RPMI8226 (cell line): ENCODE data around the gene CUL4B.
"Not testable (repeated sequence)": the region's sequence is repeated elsewhere in the genome, so short reads cannot be mapped to it uniquely, and the experiment has no call there.

Source experiments
- DNase-seq: peaks from one replicate; pipeline ENCODE4 v3.0.0-alpha.2; 2015

CUL4B gene

GRCh38 chrX:120517936-120518335 is 42.8 kb downstream of the CUL4B start:
- no peak for DNase-seq

DNA sequence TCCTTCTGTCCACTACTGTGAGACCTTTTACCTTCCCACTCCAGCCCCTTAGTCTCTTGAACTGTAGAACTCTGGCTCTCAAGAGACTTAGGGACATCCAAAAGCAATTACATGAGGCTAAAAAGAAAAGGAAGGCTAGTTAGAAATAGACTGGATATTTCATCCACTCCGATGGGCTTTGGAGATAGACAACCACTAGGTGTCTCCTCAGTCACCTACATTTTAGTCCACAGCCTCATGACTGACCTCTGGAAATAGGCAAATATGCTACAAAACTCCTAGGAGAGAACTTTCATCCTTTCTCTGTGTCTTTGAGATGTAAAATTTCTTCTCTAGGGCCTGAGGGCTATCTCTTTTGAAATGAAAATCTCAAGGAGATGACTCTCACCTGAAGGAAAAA is 46.5 kb downstream of the CUL4B start:
- DNase-seq = peak; percentile 32

DNA sequence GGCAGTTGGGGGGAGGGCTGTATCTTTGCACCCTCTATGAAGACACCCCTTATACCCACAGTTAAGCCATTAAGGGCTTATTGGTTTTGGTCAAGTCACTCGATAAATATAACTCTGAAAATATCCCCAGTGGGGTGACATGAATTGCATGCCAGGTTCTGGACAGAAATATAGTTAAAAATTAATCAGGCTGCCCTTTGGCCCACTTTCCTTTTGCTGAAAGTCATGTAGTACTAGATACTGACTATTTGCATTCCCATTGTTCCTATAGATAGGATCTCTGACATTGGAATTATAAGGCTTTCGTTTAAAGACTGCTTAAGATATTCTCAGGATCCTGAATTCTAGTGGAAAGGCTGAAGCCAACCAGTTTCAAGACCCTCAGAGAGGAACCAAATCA is 48.1 kb downstream of the CUL4B start:
- DNase-seq = no peak

- no peak for DNase-seq
Observed at GRCh38 chrX:120512222-120512621, 48.5 kb downstream of the CUL4B start.

DNA sequence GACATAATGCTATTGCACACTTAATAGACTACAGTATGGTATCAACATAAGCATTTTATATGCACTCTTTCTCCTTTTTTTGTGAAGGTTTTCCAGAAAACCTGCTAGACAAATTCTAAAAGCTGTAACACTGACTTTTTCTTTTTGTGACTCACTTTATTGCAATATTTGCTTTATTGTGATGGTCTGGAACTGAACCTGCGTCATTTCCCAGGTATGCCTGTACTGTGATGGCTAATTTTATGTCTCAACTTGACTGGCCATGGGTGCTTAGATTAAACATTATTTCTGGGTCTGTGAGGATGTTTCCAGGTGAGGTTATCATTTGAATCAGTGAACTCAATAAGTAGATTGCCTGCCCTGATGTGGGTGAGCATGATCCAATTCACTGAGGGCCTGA is 56.2 kb downstream of the CUL4B start:
- no peak for DNase-seq

DNA sequence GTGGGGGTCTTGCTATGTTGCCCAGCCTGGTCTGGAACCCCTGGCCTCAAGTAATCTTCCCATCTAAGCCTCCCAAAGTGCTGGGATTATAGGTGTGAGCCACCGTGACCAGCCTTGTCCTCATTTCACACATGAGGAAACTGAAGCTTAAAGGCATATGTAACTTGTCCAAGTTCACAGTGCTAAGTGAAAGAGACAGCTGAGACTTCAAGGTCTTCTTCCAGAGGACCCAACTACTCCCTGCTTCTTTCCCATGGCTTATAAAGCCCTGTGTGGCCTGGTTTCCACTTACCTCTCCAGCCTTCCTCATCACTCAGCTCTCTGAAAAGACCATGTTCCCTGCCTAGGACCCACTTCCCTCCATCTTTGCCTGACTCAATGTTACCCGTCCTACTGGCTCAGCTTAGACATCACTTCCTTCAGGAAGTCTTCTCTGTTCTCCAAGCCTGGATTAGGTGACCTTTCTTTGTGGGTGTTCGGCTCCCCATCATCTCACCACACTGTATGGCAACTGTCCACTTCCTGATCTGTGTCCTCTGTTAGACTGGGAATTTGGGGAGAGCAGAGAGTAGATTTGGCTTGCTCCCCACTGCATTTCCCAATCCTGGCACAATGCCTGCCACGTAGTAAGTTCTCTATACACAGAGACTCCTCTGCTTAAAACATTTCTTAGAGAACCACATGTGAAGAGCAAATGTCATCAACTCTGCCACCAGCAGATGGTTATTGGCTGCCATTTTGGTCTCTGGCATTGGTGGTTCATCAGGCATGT is 61.3 kb downstream of the CUL4B start:
- no peak for DNase-seq

DNA sequence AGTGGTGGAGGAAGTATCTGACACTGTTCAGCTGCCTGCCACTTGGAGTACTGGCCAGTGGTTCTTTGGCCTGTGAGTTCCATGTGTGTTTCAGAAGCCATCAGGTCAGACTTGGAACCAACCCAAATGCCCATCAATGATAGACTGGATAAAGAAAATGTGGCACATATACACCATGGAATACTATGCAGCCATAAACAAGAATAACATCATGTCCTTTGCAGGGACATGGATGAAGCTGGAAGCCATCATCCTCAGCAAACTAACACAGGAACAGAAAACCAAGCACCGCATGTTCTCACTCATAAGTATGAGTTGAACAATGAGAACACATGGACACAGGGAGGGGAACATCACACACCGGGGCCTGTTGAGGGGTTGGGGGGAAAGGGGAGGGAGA is 70.6 kb downstream of the CUL4B start:
- DNase-seq = not testable (repeated sequence)

DNA sequence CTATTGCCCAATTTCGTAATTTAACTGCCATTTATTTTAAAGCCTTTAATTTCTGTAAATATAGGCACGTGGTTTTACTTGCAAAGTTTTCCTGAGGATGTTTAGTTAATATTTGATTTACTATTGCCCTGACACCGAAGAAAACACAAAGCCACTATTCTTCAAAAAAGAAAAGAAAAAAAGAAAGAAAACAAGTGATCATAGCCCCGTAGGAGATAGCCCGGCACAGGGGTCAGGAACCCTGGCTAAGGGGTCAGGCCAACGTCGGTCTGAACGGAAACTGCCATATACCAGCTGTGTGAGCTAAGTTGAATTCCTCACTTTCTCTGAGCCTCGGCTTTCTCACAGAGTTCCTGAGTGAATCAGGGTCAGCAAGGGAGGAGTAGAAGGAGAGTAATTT is 74.0 kb downstream of the CUL4B start:
- DNase-seq = no peak

DNA sequence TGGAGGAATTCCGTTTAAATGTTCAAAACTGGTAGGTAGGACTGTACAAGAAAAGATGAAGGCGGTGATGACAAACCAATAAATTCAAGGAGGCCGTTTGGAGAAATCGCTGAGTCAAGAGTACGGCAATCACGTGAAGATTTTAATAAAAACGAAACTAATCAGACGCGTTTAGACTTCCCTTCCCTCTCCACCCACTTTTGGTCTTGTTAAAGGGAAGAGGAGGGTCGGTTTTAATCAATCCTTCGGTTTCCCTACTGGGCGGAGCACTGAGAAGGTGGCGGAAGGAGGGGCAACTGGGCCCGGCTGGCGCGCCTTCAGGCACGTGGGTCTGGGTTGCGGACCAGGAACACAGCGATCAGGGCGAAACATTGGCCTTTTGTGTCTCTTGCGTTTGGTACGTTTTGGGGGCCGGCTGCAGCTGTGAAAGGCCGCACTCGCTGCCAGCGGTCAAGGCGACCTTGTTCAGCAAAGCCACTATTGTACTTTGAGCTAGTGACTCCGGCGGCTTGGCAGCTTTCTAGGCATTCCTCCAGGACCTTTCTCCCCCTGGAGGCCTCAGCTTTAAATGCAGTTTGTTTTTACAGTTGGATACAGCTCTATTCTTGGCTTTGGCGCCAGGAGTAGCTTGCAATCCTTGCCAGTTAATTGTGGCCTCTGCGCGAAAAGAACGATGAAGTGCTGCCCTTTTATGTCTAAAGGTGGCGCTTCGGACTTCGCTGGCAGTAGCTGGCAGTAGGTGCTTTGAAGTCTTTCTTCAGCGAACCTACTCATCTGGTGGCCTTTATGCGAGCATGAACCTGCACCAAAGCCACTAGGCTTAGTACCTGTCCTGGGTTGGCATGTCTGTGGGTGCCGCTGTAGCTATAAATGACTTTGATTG is 74.9 kb downstream of the CUL4B start:
- DNase-seq = peak; percentile 86

GRCh38 chrX:120485315-120485637 is 75.5 kb downstream of the CUL4B start:
- no peak for DNase-seq

GRCh38 chrX:120477453-120477852 is 83.3 kb downstream of the CUL4B start:
- no peak for DNase-seq

GRCh38 chrX:120476714-120477113 is 84.0 kb downstream of the CUL4B start:
- no peak for DNase-seq

DNA sequence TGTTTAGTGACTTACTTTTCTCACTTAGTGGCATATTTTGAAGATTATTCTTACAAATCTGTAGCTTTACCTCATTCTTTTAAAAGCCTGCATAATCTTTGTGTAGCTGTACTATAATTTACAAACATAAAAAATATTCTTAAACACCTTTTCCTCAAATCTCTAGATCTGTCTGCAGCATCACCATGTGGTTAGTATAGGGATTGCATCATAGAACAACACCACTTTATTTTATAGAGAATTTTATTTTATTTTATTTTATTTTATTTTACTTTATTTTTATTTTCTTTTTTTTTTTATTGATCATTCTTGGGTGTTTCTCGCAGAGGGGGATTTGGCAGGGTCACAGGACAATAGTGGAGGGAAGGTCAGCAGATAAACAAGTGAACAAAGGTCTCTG is 85.3 kb downstream of the CUL4B start:
- DNase-seq = peak; percentile 30
